H1 (cell line): ENCODE data around the gene PSMD3.

ENCODE experiments used
- BRCA1 ChIP-seq: IDR thresholded peaks from 2 replicates; pipeline ENCODE4 v1.6.1; 2012; ENCODE audit warnings: low read depth, low read length, improper control_type of control experiment
- CTCF ChIP-seq, 3 experiments: IDR thresholded peaks; 1 replicate in 2 of 3; 2 replicates in 1 of 3; pipeline versions ENCODE4 v1.5.1 to v1.6.1; 2011; ENCODE audit warnings: low read length in 3 of 3, mild to moderate bottlenecking in 3 of 3, inconsistent platforms in 2 of 3, low read depth in 1 of 3, moderate library complexity in 1 of 3; ENCODE audit not compliant: insufficient read depth in 1 of 3; ENCODE audit errors: control extremely low read depth in 1 of 3
- EP300 ChIP-seq, 2 experiments: IDR thresholded peaks; 1 replicate in 1 of 2; 2 replicates in 1 of 2; pipeline ENCODE4 v1.6.1; 2011 to 2012; ENCODE audit warnings: low read depth in 2 of 2, low read length in 2 of 2, mild to moderate bottlenecking in 2 of 2, borderline replicate concordance in 1 of 2, inconsistent platforms in 1 of 2, moderate library complexity in 1 of 2
- FOSL1 ChIP-seq: IDR thresholded peaks from 2 replicates; pipeline ENCODE4 v1.6.1; 2011; ENCODE audit warnings: mild to moderate bottlenecking, low read depth, low read length, moderate library complexity; ENCODE audit not compliant: insufficient read depth
- HDAC6 ChIP-seq: IDR thresholded peaks from one replicate; pipeline ENCODE4 v1.7.1; 2012; ENCODE audit warnings: low read depth, mild to moderate bottlenecking, inconsistent platforms, low read length, moderate library complexity
- JUN ChIP-seq: IDR thresholded peaks from 2 replicates; pipeline ENCODE4 v1.6.1; 2011; ENCODE audit warnings: low read depth, mild to moderate bottlenecking, improper control_type of control experiment, low read length
- MAX ChIP-seq: IDR thresholded peaks from 2 replicates; pipeline ENCODE4 v1.6.1; 2012; ENCODE audit warnings: inconsistent platforms
- POLR2A ChIP-seq, 2 experiments: IDR thresholded peaks; 1 replicate in 1 of 2; 2 replicates in 1 of 2; pipeline ENCODE4 v1.6.1; 2011; ENCODE audit warnings: low read depth in 2 of 2, low read length in 2 of 2, mild to moderate bottlenecking in 2 of 2; ENCODE audit errors: control extremely low read depth in 1 of 2
- SIX5 ChIP-seq: IDR thresholded peaks from 2 replicates; pipeline ENCODE4 v1.6.1; 2011; ENCODE audit warnings: mild to moderate bottlenecking, low read depth, low read length
- SUZ12 ChIP-seq: fragments of 200-600 bp; sonication (generic); IDR thresholded peaks from 2 replicates; pipeline ENCODE4 v1.6.1; 2012; ENCODE audit warnings: mild to moderate bottlenecking, inconsistent platforms, low read length, moderate library complexity, mixed read lengths
- YY1 ChIP-seq: IDR thresholded peaks from 2 replicates; pipeline ENCODE4 v1.6.1; 2011; ENCODE audit warnings: low read depth, mild to moderate bottlenecking, low read length
- ZNF274 ChIP-seq: IDR thresholded peaks from 2 replicates; pipeline ENCODE4 v1.7.0; 2012; ENCODE audit warnings: low read length, borderline replicate concordance; ENCODE audit errors: extremely low read depth

GRCh38 chr17:39996162-39996561, 15.6 kb downstream of the PSMD3 start:
- TF ChIP-seq MAX (no peak), YY1 (no peak), ZNF274 (no peak), BRCA1 (no peak), FOSL1 (no peak), CTCF (IDR thresholded peaks at IDR 0.05; ENCODE audit: control extremely low read depth in 1 of 3, insufficient read depth in 1 of 3, low read depth in 1 of 3, low read length in 3 of 3) (no peak), POLR2A (IDR thresholded peaks at IDR 0.05; ENCODE audit: control extremely low read depth in 1 of 2, low read depth in 2 of 2, low read length in 2 of 2) (no peak), HDAC6 (no peak), SUZ12 (no peak), JUN (no peak), EP300 (IDR thresholded peaks at IDR 0.05; ENCODE audit: borderline replicate concordance in 1 of 2, low read depth in 2 of 2, low read length in 2 of 2) (no peak), SIX5 (no peak)
